ENCODE results near the gene NAA60.

DNA sequence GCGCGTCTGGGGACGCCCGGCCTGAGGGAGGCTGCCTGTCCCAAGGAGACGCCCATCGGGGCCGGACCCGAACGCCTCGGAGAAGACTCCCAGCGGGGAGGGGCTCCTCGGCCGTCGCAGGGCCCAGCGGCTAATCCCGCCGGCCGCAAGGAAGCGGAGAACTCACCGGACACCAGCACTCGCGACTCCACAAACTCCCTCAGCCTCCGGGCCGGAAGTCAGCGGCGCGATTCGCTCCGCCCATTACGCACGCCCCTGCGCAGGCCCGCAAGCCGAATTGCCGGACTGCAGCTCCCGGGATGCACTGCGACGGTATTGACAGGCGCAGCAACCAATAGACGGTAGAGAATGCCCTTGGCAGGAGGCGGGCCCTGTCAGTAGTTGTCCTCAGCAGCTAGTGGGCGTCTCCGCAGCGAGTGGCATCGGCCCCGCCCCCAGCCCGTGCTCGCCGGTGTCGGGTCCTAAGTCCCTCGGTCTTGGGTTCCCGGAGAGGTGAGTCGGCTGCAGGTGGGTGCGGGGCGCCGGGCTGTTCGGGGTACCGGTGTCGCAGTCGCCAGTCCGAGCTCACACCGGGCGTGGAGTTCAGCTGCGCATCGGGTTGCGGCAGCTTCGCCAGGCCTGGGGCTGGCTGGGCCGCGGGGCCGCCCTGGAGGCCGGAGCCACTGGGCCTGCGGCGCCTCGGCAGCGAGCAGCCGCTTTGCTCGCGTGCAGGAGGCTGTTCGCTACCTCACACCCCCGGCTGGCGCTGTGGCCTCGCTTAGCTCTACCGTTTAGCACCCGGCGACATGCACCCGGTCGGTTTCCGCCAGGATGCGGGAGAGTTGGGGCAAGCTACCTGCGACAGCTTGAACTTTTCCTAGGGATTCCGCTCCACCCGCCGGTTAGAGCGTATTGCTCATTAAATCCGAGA, 42.4 kb upstream of the NAA60 start, which contains the start of the genes ZNF174 and ZSCAN32:
- TF ChIP-seq CTCF (IDR thresholded peaks at IDR 0.05) (no peak), ZFX (IDR thresholded peaks at IDR 0.05; ENCODE audit: borderline replicate concordance) (no peak)

All from 22Rv1 (cell line).